Limb (tissue), 2 donors: ENCODE data around the gene FOXF2.

Experiments
- DNase-seq, 2 donors: peaks; one replicate each; pipeline ENCODE4 v3.0.0-alpha.2; 2016; ENCODE audit errors: extremely low spot score in 2 of 2

Gene FOXF2

DNA sequence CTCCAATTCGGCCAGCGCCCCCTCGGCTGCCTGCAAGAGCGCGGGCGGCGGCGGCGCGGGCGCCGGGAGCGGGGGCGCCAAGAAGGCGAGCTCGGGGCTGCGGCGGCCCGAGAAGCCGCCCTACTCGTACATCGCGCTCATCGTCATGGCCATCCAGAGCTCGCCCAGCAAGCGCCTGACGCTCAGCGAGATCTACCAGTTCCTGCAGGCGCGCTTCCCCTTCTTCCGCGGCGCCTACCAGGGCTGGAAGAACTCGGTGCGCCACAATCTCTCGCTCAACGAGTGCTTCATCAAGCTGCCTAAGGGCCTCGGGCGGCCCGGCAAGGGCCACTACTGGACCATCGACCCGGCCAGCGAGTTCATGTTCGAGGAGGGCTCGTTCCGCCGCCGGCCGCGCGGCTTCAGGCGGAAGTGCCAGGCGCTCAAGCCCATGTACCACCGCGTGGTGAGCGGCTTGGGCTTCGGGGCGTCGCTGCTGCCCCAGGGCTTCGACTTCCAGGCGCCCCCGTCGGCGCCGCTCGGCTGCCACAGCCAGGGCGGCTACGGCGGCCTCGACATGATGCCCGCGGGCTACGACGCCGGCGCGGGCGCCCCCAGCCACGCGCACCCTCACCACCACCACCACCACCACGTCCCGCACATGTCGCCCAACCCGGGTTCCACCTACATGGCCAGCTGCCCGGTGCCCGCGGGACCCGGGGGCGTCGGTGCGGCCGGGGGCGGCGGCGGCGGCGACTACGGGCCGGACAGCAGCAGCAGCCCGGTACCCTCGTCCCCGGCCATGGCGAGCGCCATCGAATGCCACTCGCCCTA, 963 bp downstream of the FOXF2 start:
- peak in 1 of 2 donors; percentile 70 for DNase-seq

GRCh38 chr6:1390946-1391799, 1.8 kb downstream of the FOXF2 start:
- peak in 1 of 2 donors; percentile 54 for DNase-seq

DNA sequence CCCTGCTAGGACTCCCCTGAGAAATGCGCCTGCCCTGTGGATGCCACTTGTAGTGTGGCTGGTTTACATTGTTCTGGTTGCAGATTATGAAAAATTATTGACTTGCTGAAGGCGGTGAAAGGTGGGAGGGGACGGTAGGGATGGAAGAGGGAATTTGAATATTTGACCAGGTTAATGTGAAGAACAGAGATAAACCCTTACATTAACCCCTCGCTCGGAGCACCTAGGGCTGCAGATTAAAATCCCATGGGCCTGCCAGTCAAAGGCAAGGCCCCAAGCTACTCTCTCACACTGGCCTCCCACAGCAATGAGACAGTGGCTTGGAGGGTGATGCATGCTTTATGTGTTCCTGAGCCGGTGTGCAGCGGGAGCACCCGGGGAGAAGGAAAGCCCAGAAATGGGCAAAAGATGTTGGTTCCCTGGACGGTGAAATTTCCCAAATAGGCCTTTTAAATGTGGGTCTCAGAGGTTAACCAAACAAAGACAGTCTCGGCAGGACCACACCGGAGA, 2.5 kb downstream of the FOXF2 start:
- DNase-seq, result no peak

- no peak for DNase-seq
These were observed 3.7 kb downstream of the FOXF2 start for GRCh38 chr6:1392813-1393640.

- no peak for DNase-seq
These were observed 4.4 kb downstream of the FOXF2 start for GRCh38 chr6:1393641-1394283.

DNA sequence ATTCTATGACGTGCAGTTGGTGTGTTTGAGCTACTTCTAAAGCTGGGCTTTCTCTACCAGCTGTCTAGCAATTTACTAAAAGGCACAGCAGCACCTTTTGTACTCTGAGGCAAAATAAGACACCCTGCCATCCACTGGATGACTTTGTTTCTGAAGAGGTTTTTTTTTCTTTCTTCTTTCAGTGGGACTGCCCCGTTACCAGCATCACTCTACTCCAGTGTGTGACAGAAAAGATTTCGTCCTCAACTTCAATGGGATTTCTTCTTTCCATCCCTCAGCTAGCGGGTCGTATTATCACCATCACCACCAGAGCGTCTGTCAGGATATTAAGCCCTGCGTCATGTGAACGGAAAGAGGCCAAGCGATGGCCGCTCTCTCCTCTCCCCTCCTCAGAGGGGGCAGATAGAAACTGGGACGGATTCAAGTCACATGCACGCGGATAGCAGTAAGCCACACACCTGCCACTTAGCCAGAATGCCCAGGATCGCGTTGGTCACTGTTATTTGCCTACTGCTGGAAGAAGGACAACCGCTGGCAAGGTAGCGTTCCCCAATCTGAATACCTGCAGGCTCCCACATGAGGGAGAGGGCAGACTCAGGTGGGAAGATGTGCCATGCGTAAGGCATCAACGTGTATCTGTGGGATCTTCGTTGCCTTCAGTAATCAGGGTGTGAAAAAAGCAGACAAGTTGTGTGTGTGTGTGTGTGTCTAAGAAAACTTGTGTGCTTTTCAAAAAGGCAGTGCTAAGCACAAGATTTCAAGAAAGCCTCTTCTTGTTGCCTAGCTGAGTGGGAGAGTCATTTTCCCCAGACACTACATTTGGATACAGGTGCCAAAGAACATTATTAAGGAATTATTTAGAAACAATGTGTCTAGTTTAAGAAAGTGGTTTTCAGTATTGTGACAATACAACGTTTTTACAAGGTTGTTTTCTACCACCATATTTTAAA, 5.4 kb downstream of the FOXF2 start:
- no peak for DNase-seq

- no peak for DNase-seq
These were observed 6.1 kb downstream of the FOXF2 start for GRCh38 chr6:1395506-1395905.

- DNase-seq, result no peak
These were observed 6.8 kb downstream of the FOXF2 start for GRCh38 chr6:1395941-1396908.

- DNase-seq, result peak; percentile 85 to 87
These were observed 7.8 kb downstream of the FOXF2 start for GRCh38 chr6:1396952-1397868.

DNA sequence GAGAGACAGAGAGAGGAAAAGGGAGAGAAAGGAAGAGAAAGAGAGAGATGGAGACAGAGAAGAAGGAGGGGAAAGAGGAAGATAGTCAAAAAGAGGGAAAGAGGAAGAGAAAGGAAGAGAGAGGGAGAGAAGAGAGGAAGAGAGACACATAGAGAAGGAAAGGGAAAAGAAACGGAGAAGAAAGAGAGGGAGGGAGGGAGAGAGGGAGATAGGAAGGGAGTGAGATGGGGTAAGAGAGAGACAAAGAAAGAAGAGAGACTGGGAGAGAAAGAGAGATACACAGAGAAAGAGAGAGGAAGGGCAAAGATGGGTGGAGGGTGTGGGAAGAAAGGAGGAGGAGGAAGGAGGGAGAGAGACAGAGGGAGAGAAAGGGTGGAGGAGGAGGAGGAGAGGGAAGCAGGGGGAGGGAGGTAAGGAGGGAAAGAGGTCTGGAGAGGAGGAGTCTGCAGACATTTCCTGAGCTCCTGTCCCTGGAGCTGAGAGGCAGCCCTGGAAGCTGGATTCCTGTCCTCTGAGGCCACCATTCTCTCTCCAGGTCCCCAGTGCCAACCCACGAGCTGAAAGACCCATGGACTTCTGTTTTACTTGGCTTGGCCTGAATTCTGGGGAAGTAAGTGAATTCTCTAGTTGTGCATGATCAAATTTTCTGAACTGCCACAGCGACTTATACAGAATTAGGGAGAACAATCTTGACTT, 9.9 kb downstream of the FOXF2 start:
- DNase-seq, result no peak

GRCh38 chr6:1400126-1400850, 10.9 kb downstream of the FOXF2 start:
- no peak for DNase-seq

- DNase-seq, result no peak
These were observed 13.0 kb downstream of the FOXF2 start for GRCh38 chr6:1402369-1402768.

DNA sequence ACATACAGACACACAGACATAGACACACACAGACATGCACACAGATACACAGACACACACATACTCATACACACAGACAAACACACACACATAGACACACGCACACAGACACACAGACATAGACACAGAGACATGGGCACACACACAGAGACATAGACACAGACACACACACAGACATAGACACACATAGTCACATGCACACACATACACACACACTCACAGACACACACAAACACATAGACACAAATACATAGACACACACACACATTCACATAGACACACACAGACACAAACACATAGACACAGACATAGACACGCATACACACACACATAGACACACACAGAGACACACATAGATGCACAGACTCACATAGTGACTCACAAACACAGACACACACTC, 13.5 kb downstream of the FOXF2 start:
- DNase-seq, result no peak

GRCh38 chr6:1403851-1404712, 14.7 kb downstream of the FOXF2 start:
- no peak for DNase-seq

GRCh38 chr6:1404713-1405098, 15.3 kb downstream of the FOXF2 start:
- no peak for DNase-seq
